Thyroid gland (tissue), 4 donors: ENCODE measurements around the gene BET1L.

Experiments
- CTCF ChIP-seq, 6 experiments: fragments of 200-600 bp in 3 of 6; fragments of 450-650 bp in 3 of 6; sonication (generic) in 3 of 6; IDR thresholded peaks; one replicate each; pipeline ENCODE4 v1.5.1; 2016 to 2019; ENCODE audit warnings: antibody characterized with exemption in 6 of 6, mild to moderate bottlenecking in 2 of 6, inconsistent platforms in 1 of 6, moderate library complexity in 1 of 6
- POLR2A ChIP-seq, 2 donors: fragments of 450-650 bp; IDR thresholded peaks; one replicate each; pipeline ENCODE4 v1.6.1; 2017; ENCODE audit warnings: antibody characterized with exemption in 2 of 2, mild to moderate bottlenecking in 2 of 2, moderate library complexity in 1 of 2

GRCh38 chr11:235997-236773, 29.0 kb upstream of the BET1L start, which contains the start of gene SIRT3:
- TF ChIP-seq CTCF (IDR thresholded peaks at IDR 0.05) (peak in 4 of 6 experiments; percentile 34 to 63 (median 41)), POLR2A (IDR thresholded peaks at IDR 0.05) (peak in 1 of 2 donors; percentile 72)
